Fibroblast of lung (primary cell): ENCODE results near the gene RRBP1. TPM values are rescaled to one million over a fixed set of nuclear protein-coding genes. Genes with fewer than 3 reads are reported as not detected.

Experiments used
- DNase-seq, 2 donors: peaks; one replicate each; pipeline versions ENCODE4 v3.0.0 to v3.0.0-alpha.2; 2010; ENCODE audit warnings: low read depth in 2 of 2
- H2AFZ ChIP-seq: 2 replicates; pipeline ENCODE4 v1.5.1; 2012; ENCODE audit warnings: low read length, control low read depth, inconsistent platforms
- H3K27ac ChIP-seq: 2 replicates; pipeline ENCODE4 v1.5.1; 2011; ENCODE audit warnings: low read length, control low read depth; ENCODE audit not compliant: insufficient read depth
- H3K27me3 ChIP-seq: 2 replicates; pipeline ENCODE4 v1.5.1; 2011; ENCODE audit warnings: mild to moderate bottlenecking, low read length; ENCODE audit not compliant: control insufficient read depth, insufficient read depth
- H3K36me3 ChIP-seq: 2 replicates; pipeline ENCODE4 v1.5.1; 2011; ENCODE audit warnings: low read length; ENCODE audit not compliant: control insufficient read depth, insufficient read depth
- H3K4me1 ChIP-seq: 2 replicates; pipeline ENCODE4 v1.5.1; 2011; ENCODE audit warnings: low read length; ENCODE audit not compliant: control insufficient read depth, insufficient read depth; ENCODE audit errors: extremely low read depth
- H3K4me2 ChIP-seq: 2 replicates; pipeline ENCODE4 v1.5.1; 2011; ENCODE audit warnings: low read length, control low read depth; ENCODE audit not compliant: insufficient read depth; ENCODE audit errors: extremely low read depth
- H3K4me3 ChIP-seq, 4 experiments: fragments of 200-600 bp in 1 of 4; sonication (generic) in 1 of 4; replicated peaks in 1 of 4; 2 replicates each; pipeline ENCODE4 v1.5.1; 2011 to 2016; ENCODE audit warnings: low read length in 4 of 4, low read depth in 3 of 4, mild to moderate bottlenecking in 3 of 4, control low read depth in 2 of 4, inconsistent platforms in 1 of 4, mixed read lengths in 1 of 4; ENCODE audit not compliant: insufficient read depth in 1 of 4; ENCODE audit errors: control extremely low read depth in 1 of 4
- H3K79me2 ChIP-seq: 2 replicates; pipeline ENCODE4 v1.5.1; 2012; ENCODE audit warnings: mild to moderate bottlenecking, low read length, inconsistent platforms; ENCODE audit not compliant: control insufficient read depth, insufficient read depth
- H3K9ac ChIP-seq: 2 replicates; pipeline ENCODE4 v1.5.1; 2011; ENCODE audit warnings: mild to moderate bottlenecking, low read length, control low read depth; ENCODE audit not compliant: insufficient read depth
- H3K9me3 ChIP-seq: 2 replicates; pipeline ENCODE4 v1.5.1; 2012; ENCODE audit warnings: low read depth, low read length; ENCODE audit not compliant: control insufficient read depth, insufficient read depth
- H4K20me1 ChIP-seq: 2 replicates; pipeline ENCODE4 v1.5.1; 2011; ENCODE audit warnings: low read length; ENCODE audit not compliant: control insufficient read depth, insufficient read depth; ENCODE audit errors: extremely low read depth
- EZH2 ChIP-seq: IDR thresholded peaks from 2 replicates; pipeline ENCODE4 v1.5.1; 2012; ENCODE audit warnings: low read length, control low read depth, mild to moderate bottlenecking; ENCODE audit errors: missing control alignments
- polyA plus RNA-seq, 2 donors: library from polyadenylated mRNA; depleted of rRNA in 1 of 2; stranded (reverse) in 1 of 2; unstranded in 1 of 2; fragments of >200 nt; gene quantifications; 2 replicates each; pipeline ENCODE4 v1.2.1, GENCODE V29; 2011 to 2012; ENCODE audit warnings: missing spikeins in 1 of 2
- total RNA-seq: library from RNA; depleted of rRNA; stranded (reverse); fragments of >200 nt; gene quantifications from 2 replicates; pipeline ENCODE4 v1.2.1, GENCODE V29; 2014
- TF ChIP-seq, protein P1 (sequence below), 2 donors: IDR thresholded peaks in 1 of 2; conservative IDR thresholded peaks in 1 of 2; 1 replicate in 1 of 2; 2 replicates in 1 of 2; pipeline ENCODE4 v1.5.1; 2011 to 2012; ENCODE audit warnings: low read length in 2 of 2, control low read depth in 1 of 2, inconsistent platforms in 1 of 2, low read depth in 1 of 2, mild to moderate bottlenecking in 1 of 2

Gene RRBP1
- total and polyA plus RNA-seq, 2 donors (not counting 1 experiment from before 2014, with no cell fraction given): 169 to 233 TPM

- peaks cover 62% of the 10 kb centered on the region for H3K36me3 ChIP-seq
- no peak overlapping the region for H3K4me3 ChIP-seq
- H3K4me2 ChIP-seq: no peak overlapping the region
- H3K27me3 ChIP-seq: no peaks in the 10 kb centered on the region
- peaks cover 7% of the 10 kb centered on the region for H3K4me1 ChIP-seq
- H2AFZ ChIP-seq: no peak overlapping the region
- no peaks in the 10 kb centered on the region for H3K9me3 ChIP-seq
- TF ChIP-seq, protein P1, sequence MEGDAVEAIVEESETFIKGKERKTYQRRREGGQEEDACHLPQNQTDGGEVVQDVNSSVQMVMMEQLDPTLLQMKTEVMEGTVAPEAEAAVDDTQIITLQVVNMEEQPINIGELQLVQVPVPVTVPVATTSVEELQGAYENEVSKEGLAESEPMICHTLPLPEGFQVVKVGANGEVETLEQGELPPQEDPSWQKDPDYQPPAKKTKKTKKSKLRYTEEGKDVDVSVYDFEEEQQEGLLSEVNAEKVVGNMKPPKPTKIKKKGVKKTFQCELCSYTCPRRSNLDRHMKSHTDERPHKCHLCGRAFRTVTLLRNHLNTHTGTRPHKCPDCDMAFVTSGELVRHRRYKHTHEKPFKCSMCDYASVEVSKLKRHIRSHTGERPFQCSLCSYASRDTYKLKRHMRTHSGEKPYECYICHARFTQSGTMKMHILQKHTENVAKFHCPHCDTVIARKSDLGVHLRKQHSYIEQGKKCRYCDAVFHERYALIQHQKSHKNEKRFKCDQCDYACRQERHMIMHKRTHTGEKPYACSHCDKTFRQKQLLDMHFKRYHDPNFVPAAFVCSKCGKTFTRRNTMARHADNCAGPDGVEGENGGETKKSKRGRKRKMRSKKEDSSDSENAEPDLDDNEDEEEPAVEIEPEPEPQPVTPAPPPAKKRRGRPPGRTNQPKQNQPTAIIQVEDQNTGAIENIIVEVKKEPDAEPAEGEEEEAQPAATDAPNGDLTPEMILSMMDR (conservative IDR thresholded peaks at IDR 0.05 in 1 of 2, IDR thresholded peaks at IDR 0.05 in 1 of 2; ENCODE audit: low read depth in 1 of 2, low read length in 2 of 2): no peak
- no peak for TF ChIP-seq EZH2
- DNase-seq: no peak
- H3K27ac ChIP-seq: no peak overlapping the region
- no peak overlapping the region for H3K9ac ChIP-seq
- H4K20me1 ChIP-seq: no peaks in the 10 kb centered on the region
- H3K79me2 ChIP-seq: no peaks in the 10 kb centered on the region
These were observed 66.2 kb downstream of the RRBP1 start for GRCh38 chr20:17615645-17616479.

DNA sequence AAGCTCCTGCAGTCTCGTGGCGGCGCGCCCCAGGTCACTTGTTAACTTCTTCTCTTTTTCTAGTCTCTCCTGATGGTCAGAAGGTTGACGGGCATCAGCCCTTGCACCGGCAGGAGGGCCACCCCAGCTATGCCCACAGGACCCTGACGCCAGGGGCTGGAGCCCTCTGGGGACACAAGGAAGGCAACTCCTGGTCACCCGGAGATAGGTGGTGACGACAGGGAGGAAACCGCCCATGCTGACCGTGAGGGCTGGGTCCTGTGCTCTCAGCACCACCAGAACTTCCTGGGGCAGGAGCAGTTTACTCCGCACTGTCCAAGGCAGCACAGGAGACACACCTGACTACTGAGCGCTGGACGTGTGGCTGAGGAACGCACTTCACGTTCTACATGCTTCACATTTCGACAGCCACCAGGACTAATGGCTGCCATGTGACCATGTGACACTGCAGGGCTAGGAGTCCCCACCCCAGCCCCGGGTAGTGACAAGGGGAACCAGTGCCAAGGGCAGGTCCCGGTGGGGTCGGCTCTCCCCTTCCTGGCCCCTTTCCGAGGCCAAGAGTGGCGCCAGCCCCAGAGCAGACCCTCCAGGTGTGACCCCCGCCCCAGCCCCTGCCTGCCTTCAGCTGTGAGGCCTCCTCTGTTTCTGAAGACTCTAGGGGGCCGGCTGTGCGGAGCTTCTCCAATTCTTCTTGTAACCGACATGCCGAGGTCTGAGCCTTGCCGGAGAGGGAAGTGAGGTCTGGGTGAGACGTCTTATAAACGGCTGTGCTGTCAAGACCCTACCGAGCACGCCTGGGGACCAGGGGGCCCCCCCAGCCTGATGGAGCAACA is 67.0 kb downstream of the RRBP1 start:
- H3K27ac ChIP-seq: no peak overlapping the region
- H3K27me3 ChIP-seq: no peaks in the 10 kb centered on the region
- H4K20me1 ChIP-seq: no peaks in the 10 kb centered on the region
- H3K79me2 ChIP-seq: no peaks in the 10 kb centered on the region
- no peak overlapping the region for H3K4me2 ChIP-seq
- H3K9ac ChIP-seq: no peak overlapping the region
- no peak overlapping the region for H3K4me3 ChIP-seq
- no peak overlapping the region for H2AFZ ChIP-seq
- peaks cover 7% of the 10 kb centered on the region for H3K4me1 ChIP-seq
- peaks cover 58% of the 10 kb centered on the region for H3K36me3 ChIP-seq
- TF ChIP-seq, protein P1 (conservative IDR thresholded peaks at IDR 0.05 in 1 of 2, IDR thresholded peaks at IDR 0.05 in 1 of 2; ENCODE audit: low read depth in 1 of 2, low read length in 2 of 2): no peak
- no peak for TF ChIP-seq EZH2
- no peaks in the 10 kb centered on the region for H3K9me3 ChIP-seq
- DNase-seq: no peak

- Histone ChIP-seq H3K79me2 (no peaks in the 10 kb centered on the region), H3K27ac (peak overlapping the region; percentile 41), H3K4me3 (no peak overlapping the region), H3K9me3 (no peaks in the 10 kb centered on the region), H2AFZ (no peak overlapping the region), H3K4me2 (no peak overlapping the region), H3K9ac (no peak overlapping the region), H4K20me1 (no peaks in the 10 kb centered on the region), H3K36me3 (peaks cover 51% of the 10 kb centered on the region), H3K27me3 (no peaks in the 10 kb centered on the region), H3K4me1 (peaks cover 7% of the 10 kb centered on the region)
- TF ChIP-seq EZH2: no peak
- TF ChIP-seq, protein P1 (conservative IDR thresholded peaks at IDR 0.05 in 1 of 2, IDR thresholded peaks at IDR 0.05 in 1 of 2; ENCODE audit: low read depth in 1 of 2, low read length in 2 of 2): no peak
- DNase-seq: peak; percentile 33 to 70
These were observed 67.7 kb downstream of the RRBP1 start for GRCh38 chr20:17614176-17614811.
